WERI-Rb-1 (cell line): ENCODE results near the gene FUT2.

Source experiments
- DNase-seq: peaks from one replicate; pipeline ENCODE4 v3.0.0-alpha.2; 2020
- H3K27ac ChIP-seq: fragments of 250-450 bp; sonication (Bioruptor Pico); 2 replicates; pipeline ENCODE4 v1.5.1; 2020; ENCODE audit warnings: mild to moderate bottlenecking, moderate library complexity
- H3K27me3 ChIP-seq: fragments of 250-450 bp; sonication (Bioruptor Pico); 2 replicates; pipeline ENCODE4 v1.5.1; 2021; ENCODE audit warnings: mild to moderate bottlenecking, low read depth, moderate library complexity; ENCODE audit not compliant: insufficient read depth, severe bottlenecking
- H3K36me3 ChIP-seq: fragments of 250-450 bp; sonication (Bioruptor Pico); 2 replicates; pipeline ENCODE4 v1.5.1; 2020; ENCODE audit warnings: mild to moderate bottlenecking, moderate library complexity
- H3K4me3 ChIP-seq: 2 replicates; pipeline ENCODE4 v1.5.1; 2011; ENCODE audit warnings: low read depth, mild to moderate bottlenecking, control low read depth, low read length
- H3K9me3 ChIP-seq: fragments of 250-450 bp; sonication (Bioruptor Pico); 2 replicates; pipeline ENCODE4 v1.5.1; 2021; ENCODE audit warnings: mild to moderate bottlenecking, moderate library complexity; ENCODE audit not compliant: severe bottlenecking
- TF ChIP-seq, protein P1 (sequence below): IDR thresholded peaks from 2 replicates; pipeline ENCODE4 v1.5.1; 2011; ENCODE audit warnings: low read depth, mild to moderate bottlenecking, control low read depth, inconsistent platforms, low read length

FUT2 gene

DNA sequence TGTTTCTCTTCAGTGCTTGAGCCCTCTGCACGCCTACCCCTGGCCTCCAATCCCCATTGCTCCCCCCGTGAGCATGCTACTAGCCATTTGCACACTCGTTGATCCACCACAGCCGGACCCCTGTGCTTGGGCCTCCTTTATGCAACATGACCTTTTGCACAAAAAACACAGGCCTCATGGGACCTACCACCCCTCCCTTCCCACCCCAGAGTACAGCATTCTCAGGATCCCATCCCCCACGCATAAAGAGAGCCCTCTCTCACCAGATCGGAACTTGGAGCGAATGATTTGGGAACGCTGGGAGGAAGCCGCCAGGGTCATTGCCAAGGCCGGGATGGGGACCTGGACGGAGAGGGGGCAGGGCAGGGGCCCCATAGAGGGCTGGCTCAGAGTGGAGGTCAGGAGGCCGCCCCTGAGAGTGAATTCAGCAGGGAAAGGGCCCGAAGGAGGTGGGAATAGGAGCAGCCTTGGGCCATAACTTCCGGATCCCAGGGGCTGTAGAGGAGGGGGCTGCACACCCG, 23.0 kb downstream of the FUT2 start:
- Histone ChIP-seq H3K9me3 (no peaks in the 10 kb centered on the region), H3K27ac (no peak overlapping the region), H3K36me3 (no peaks in the 10 kb centered on the region; the same call in 1 of the 2 replicates), H3K27me3 (no peaks in the 10 kb centered on the region), H3K4me3 (no peak overlapping the region)
- no peak for DNase-seq
- TF ChIP-seq, protein P1, sequence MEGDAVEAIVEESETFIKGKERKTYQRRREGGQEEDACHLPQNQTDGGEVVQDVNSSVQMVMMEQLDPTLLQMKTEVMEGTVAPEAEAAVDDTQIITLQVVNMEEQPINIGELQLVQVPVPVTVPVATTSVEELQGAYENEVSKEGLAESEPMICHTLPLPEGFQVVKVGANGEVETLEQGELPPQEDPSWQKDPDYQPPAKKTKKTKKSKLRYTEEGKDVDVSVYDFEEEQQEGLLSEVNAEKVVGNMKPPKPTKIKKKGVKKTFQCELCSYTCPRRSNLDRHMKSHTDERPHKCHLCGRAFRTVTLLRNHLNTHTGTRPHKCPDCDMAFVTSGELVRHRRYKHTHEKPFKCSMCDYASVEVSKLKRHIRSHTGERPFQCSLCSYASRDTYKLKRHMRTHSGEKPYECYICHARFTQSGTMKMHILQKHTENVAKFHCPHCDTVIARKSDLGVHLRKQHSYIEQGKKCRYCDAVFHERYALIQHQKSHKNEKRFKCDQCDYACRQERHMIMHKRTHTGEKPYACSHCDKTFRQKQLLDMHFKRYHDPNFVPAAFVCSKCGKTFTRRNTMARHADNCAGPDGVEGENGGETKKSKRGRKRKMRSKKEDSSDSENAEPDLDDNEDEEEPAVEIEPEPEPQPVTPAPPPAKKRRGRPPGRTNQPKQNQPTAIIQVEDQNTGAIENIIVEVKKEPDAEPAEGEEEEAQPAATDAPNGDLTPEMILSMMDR: no peak

DNA sequence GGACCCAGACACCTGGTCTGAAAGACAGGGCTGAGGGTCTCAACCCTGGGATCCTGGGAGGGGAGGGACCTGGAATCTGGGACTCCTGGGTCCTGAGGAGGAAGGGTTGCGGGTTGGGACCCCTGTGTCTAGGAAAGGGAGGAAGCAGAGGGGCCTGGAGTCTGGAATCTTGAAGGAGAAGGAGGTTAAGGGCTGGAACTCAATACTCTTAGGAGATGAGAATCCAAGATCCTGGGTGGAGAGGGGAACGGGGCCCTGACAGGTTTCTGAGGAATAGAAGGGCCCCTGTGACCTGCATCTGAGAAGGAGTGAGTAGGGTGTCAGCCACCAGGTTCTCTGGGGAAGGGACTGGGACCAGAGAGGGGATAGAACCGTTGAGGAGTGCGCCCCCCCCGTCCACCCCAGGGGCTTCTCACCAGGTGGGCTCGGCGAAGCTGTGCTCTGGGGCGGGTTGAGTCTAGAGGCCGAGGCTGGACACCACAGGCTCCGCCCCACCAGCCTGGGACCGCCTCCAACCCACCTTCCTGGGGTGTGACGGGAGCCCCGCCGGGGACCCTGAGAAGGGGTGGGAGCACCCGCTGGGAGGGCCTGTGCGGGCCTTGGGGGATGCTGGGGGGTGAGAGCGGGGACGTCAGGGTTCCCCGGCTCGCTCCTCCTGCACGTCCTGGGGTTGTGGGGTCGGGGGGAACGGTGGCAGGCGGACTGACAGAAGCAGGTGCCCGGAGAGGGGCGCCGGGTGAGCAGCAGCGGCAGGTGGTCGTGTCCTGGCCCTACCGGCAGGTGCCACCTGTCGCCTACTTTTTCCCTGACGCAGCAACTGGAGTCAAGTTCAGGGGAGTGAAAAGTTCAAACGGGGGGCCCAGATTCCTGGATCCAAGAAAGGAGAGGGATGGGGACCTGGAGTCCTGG, 23.7 kb downstream of the FUT2 start, which contains the start of gene MAMSTR:
Gene MAMSTR (minus strand): TSS at position 463 of the 909 bp plus-strand sequence. CDS start 694 bp downstream, outside the sequence.
- Histone ChIP-seq H3K27me3 (no peaks in the 10 kb centered on the region), H3K9me3 (no peaks in the 10 kb centered on the region), H3K4me3 (peak within 1 kb of the TSS; percentile 81), H3K36me3 (no peaks in the 10 kb centered on the region; the same call in 1 of the 2 replicates), H3K27ac (peak within 1 kb of the TSS; percentile 88)
- peak; percentile 46 for DNase-seq
- TF ChIP-seq, protein P1: 0 out of 2 replicates have a peak, but pooled peaks have one; percentile 7

DNA sequence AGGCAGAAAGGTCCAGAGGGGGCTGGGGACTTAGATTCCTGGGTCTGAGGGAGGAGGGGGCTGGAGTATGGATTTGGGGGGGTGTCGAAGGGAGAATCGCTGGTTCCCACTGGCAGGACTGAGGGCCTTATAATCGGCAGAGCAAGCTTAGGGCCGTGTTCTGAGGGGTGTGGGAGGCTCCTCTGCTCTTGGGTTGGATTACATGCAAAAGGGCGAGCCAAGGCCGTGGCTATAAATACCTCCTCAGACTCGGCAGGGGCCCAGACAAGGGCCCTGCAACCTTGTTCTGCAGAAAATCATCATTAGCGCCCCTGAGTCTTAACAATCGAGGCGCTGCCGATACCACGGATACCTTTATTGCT, 24.5 kb downstream of the FUT2 start:
- Histone ChIP-seq H3K9me3 (no peaks in the 10 kb centered on the region), H3K27ac (peak overlapping the region; percentile 19; the same call in 1 of the 2 replicates), H3K36me3 (no peaks in the 10 kb centered on the region; the same call in 1 of the 2 replicates), H3K4me3 (peak overlapping the region; percentile 81), H3K27me3 (no peaks in the 10 kb centered on the region)
- no peak for DNase-seq
- TF ChIP-seq, protein P1: no peak

DNA sequence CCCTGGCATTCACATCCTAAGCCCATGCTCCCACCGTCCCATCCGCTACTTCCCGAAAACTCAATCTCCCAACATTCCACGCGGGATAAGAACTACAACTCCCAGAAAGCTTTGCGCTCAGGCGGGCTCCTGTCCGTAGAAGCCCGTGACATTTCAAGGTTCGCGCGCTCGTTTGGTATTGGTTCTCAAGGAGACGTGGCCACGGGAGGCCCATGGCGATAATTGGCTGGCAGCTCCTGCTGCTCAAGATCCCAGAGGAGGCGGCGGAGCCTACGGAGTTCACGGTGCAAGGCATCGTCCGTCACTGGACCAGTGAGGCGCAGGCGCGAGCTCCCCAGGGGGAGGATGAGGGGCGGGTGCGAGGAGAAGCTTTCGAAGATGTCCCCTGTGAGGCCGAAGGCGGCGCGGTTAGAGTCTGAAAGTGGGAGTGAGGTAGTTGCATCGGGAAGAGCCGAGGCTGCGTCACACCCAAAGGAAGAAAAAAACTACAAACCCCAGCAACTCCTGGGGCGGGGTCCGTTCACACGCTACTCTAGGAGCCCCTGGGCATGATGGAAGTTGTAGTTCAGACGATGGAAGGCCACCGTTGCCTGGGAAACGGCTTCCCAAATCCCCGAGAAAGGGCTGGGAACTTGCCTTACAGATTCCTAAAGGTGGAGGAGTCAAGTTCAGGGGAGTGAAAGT, 25.0 kb downstream of the FUT2 start:
- H3K4me3 ChIP-seq: peak overlapping the region; percentile 81
- peak overlapping the region; percentile 88 for H3K27ac ChIP-seq
- H3K36me3 ChIP-seq: no peaks in the 10 kb centered on the region; the same call in 1 of the 2 replicates
- H3K27me3 ChIP-seq: no peaks in the 10 kb centered on the region
- DNase-seq: peak; percentile 99
- TF ChIP-seq, protein P1: no peak
- H3K9me3 ChIP-seq: no peaks in the 10 kb centered on the region

DNA sequence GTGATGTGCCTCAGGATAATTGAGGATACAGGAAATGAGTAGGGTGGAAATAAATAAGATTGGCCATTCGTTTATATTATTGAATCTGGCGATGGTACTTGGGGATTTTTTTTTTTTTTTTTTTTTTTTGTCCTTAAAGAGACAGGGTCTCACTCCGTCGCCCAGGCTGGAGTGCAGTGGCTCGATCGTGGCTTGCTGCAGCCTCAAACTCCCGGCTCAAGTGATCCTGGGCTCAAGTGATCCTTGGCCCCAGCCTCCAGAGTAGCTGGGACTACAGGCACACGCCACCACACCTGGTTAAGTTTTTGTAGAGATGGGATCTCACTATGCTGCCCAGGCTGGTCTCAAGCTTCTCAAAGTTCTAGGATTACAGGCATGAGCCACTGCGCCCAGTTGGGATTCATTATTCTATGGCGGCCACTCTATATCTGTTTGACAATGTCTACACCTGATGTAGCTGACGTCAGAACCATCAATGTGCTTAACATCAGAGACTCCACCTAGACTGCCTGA, 26.5 kb downstream of the FUT2 start:
- no peaks in the 10 kb centered on the region; the same call in 1 of the 2 replicates for H3K36me3 ChIP-seq
- H3K27me3 ChIP-seq: no peaks in the 10 kb centered on the region
- TF ChIP-seq, protein P1: no peak
- no peak overlapping the region for H3K4me3 ChIP-seq
- no peak for DNase-seq
- no peaks in the 10 kb centered on the region for H3K9me3 ChIP-seq
- H3K27ac ChIP-seq: no peak overlapping the region
